Liver (tissue), 3 donors: ENCODE data around the gene FSIP1.

Source experiments
- ATF3 ChIP-seq: IDR thresholded peaks from 2 replicates; pipeline ENCODE4 v1.6.1; 2016; ENCODE audit warnings: antibody characterized with exemption
- HNF4A ChIP-seq, 2 donors: conservative IDR thresholded peaks; 2 replicates each; pipeline ENCODE4 v1.6.1; 2016; ENCODE audit warnings: antibody characterized with exemption in 2 of 2, mild to moderate bottlenecking in 2 of 2
- JUND ChIP-seq, 2 donors: IDR thresholded peaks; 2 replicates each; pipeline ENCODE4 v1.6.1; 2016; ENCODE audit warnings: antibody characterized with exemption in 2 of 2
- RAD21 ChIP-seq, 2 donors: IDR thresholded peaks; 2 replicates each; pipeline ENCODE4 v1.6.1; 2016; ENCODE audit warnings: antibody characterized with exemption in 2 of 2, mild to moderate bottlenecking in 2 of 2
- REST ChIP-seq: IDR thresholded peaks from 2 replicates; pipeline ENCODE4 v1.6.1; 2016; ENCODE audit warnings: antibody characterized with exemption, mild to moderate bottlenecking
- RXRA ChIP-seq, 2 donors: IDR thresholded peaks; 2 replicates each; pipeline ENCODE4 v1.6.1; 2017 to 2018; ENCODE audit warnings: antibody characterized with exemption in 2 of 2, mild to moderate bottlenecking in 1 of 2
- TAF1 ChIP-seq: conservative IDR thresholded peaks from 2 replicates; pipeline ENCODE4 v1.6.1; 2016; ENCODE audit warnings: antibody characterized with exemption, mild to moderate bottlenecking
- TF ChIP-seq, protein P1 (sequence below): fragments of 150-350 bp; IDR thresholded peaks from 2 replicates; pipeline ENCODE4 v1.5.1; 2017; ENCODE audit warnings: improper control_type of control experiment, low read depth, low read length; ENCODE audit not compliant: missing input control
- TF ChIP-seq, protein P2 (sequence below): IDR thresholded peaks from 2 replicates; pipeline ENCODE4 v1.6.1; 2016; ENCODE audit warnings: antibody characterized with exemption
- donor health status: healthy.
- donor health status: healthy.

DNA sequence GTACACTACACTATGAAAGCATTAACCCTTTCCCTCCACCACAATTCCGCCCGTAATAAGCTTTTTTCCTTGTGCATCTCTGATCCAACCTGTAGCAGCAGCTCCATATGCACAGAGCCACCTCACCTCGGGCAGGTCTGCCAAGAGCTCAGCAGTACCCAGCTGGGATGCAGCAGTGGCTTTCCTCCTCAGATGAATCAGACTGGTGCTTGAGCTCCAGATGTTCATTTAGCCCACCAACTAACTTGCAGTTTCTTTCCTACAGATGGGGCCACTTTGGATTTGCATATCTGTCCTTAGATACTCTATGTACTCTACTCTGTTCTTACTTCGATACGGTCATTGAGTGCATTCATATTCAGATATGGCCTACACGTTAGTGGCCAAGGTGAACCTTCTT is 14.8 kb upstream of the FSIP1 start:
- TF ChIP-seq TAF1 (no peak), ATF3 (no peak), JUND (IDR thresholded peaks at IDR 0.05) (no peak), REST (no peak), HNF4A (conservative IDR thresholded peaks at IDR 0.05) (no peak), RXRA (IDR thresholded peaks at IDR 0.05) (no peak), RAD21 (IDR thresholded peaks at IDR 0.05) (no peak)
- TF ChIP-seq, protein P1, sequence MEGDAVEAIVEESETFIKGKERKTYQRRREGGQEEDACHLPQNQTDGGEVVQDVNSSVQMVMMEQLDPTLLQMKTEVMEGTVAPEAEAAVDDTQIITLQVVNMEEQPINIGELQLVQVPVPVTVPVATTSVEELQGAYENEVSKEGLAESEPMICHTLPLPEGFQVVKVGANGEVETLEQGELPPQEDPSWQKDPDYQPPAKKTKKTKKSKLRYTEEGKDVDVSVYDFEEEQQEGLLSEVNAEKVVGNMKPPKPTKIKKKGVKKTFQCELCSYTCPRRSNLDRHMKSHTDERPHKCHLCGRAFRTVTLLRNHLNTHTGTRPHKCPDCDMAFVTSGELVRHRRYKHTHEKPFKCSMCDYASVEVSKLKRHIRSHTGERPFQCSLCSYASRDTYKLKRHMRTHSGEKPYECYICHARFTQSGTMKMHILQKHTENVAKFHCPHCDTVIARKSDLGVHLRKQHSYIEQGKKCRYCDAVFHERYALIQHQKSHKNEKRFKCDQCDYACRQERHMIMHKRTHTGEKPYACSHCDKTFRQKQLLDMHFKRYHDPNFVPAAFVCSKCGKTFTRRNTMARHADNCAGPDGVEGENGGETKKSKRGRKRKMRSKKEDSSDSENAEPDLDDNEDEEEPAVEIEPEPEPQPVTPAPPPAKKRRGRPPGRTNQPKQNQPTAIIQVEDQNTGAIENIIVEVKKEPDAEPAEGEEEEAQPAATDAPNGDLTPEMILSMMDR, result no peak
- TF ChIP-seq, protein P2, sequence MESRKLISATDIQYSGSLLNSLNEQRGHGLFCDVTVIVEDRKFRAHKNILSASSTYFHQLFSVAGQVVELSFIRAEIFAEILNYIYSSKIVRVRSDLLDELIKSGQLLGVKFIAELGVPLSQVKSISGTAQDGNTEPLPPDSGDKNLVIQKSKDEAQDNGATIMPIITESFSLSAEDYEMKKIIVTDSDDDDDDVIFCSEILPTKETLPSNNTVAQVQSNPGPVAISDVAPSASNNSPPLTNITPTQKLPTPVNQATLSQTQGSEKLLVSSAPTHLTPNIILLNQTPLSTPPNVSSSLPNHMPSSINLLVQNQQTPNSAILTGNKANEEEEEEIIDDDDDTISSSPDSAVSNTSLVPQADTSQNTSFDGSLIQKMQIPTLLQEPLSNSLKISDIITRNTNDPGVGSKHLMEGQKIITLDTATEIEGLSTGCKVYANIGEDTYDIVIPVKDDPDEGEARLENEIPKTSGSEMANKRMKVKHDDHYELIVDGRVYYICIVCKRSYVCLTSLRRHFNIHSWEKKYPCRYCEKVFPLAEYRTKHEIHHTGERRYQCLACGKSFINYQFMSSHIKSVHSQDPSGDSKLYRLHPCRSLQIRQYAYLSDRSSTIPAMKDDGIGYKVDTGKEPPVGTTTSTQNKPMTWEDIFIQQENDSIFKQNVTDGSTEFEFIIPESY, result no peak
